Measurements from ENCODE around the gene PDGFB.

The PDGFB gene

DNA sequence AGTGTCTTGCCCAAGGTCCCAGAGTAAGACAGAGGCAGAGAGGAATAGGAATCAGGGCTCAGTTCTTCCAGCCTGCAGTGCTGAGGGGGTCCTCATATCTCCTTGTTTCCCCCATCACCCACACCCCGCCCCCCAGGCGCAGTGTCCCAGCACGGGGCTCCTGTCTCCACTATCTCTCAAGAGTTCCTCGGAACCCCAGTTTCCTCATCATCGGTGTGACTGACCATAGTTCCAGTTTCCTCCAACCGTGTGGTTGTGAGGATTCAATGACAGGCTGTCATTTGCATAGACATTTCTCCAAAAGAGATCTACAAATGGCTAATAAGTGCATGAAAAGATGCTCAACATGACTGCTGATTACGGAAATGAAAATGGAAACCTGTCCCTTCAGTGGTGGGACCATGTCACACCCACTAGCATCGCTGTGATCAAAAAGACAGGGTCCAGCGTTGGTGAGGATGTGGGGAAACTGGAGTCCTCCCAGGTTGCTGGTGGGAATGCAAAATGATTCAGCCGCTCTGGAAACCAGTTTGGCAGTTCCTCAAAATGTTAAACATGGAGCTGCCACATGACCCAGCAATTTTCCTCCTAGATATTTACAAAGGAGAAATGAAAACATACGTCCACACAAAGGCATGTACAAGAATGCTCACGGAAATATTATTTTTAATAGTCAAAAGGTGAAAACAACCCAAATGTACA is 31.8 kb upstream of the PDGFB start:
- no peak for DNase-seq

GRCh38 chr22:39275814-39276439 is 31.1 kb upstream of the PDGFB start:
- no peak for DNase-seq

- DNase-seq, result no peak
Measured at GRCh38 chr22:39273950-39274887, 29.4 kb upstream of the PDGFB start.

GRCh38 chr22:39270792-39271191 is 26.0 kb upstream of the PDGFB start:
- DNase-seq, result no peak

DNA sequence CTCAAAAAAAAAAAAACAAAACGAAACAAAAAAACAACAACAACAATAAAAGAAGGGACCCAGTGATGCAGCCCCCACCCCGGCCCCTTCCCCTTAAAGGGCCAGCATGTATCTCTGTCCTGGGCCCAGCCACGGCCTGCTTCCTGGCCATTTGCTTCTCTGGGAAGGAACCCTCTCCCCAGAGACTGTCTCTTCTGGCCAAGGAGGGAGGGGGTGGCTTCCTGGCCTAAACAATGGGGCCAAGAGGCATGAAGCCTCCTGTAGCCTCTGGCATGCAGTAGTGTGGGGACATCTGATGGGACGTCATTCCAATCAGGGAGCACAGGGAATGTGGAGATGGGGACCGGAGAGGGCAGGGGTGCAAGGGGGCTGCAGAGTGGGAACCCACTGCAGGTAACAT is 25.5 kb upstream of the PDGFB start:
- DNase-seq, result no peak

- no peak for DNase-seq
Measured at GRCh38 chr22:39269095-39269790, 24.5 kb upstream of the PDGFB start.

- no peak for DNase-seq
Measured at GRCh38 chr22:39268645-39269044, 23.9 kb upstream of the PDGFB start.

DNA sequence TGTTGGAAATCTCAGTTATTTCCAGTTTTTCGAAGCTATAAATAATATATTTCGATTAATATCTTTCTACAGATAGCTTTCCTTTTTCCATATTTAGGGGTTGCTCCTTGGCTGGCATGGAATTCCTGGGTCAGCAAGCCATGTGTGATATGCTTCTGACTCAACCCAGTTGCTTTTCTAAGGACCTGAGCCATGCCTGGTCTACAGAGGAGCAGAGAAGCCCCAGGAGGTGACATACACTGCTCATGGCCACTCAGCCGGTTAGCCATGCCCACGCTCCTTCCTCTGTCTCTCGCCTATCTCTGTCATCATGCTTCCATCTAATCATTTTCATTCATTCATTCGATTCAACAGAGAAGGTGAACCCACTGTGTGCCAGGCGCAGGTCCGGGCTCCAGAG is 23.2 kb upstream of the PDGFB start:
- DNase-seq, result no peak

DNA sequence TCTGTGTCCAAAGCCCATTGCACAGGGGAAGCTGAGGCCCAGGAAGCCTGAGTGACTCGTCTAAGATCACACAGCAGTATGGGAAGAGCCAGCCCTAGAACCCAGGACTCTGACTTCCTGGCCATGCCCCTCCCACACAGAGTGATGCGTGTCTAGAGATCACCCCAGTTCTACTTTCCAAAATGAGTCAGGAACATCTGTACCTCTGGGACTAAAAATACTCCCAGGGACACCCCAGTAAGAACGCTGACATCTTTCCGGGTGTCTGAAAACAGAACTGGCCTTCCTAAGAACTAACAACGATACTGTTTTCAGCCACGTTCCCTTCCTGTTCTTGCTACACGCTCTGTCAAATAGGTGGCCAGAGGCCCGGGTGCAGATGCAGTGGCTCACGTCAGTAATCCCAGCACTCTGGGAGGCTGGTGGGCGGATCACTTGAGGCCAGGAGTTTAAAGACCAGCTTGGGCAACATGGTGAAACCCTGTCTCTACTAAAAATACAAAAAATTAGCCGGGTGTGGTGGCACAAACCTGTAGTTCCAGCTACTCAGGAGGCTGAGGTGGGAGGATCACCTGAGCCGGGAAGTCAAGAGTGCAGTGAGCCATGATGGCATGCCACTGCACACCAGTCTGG is 21.7 kb upstream of the PDGFB start:
- no peak for DNase-seq

DNA sequence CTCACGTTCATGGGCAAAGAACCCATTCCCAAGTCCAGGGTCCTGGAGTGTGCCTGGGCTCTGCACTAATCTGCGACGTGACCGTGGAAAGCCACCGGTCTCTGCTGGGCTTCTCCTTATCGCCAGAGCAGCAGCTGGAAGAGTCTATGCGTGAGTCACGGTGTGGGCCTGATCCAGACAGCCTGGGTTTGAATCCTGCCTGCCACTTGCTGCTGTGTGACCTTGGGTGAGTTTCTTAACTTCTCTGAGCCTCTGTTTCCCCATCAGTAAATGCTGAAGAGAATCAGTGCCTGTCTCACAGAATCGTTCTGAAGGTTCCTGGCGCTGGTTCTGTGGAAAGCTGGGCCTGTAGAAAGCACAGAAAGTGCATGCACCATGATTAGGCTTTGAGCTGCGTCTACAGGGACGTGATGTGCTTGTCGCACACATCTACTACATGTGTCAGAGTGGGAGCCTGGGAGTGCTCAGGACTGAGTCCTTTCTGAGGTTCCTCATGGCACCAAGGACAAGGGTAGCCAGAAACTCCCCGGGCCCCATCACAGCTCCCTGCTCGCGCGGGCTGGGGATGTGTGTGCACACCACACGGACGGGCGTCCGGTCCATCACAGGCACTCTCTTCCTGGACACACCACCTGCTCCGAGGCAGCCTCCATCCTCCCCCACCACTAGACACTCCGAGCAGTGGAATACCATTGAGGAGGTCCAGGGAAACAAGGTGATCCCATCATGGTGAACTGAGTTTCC is 20.5 kb upstream of the PDGFB start:
- DNase-seq, result no peak

DNA sequence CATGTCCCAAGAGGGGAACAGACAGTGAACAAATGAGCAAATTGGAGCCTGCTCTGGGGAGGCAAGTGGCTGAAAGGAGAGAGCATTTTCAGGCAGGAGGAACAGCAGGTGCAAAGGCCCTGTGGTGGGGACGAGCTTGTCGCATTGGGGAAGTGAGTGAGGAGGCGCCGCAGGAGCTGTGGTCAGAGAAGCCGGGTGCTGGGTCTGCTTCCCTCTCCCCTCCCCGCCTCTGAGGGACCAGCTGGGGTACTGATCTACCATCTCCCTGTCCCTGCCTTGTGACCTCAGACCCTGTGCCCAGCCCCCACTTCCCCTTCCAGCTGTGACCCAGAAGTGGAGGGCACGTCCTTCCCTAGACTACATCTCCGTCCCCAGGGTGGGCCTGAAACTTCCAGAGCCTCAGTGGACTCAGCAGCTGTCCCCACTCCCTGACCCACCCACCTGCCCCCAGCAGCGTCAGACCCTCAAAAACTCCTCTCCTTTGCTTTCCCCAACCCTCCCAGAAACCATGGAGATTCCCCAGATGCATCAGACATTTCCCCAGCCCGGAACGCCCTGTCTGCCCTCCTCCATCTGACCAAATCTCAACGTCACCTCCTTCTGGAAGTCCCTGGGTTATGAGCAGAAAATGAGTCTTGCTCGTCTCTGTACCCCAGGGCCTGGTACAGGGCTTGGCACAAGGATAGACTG is 19.7 kb upstream of the PDGFB start:
- DNase-seq, result no peak

DNA sequence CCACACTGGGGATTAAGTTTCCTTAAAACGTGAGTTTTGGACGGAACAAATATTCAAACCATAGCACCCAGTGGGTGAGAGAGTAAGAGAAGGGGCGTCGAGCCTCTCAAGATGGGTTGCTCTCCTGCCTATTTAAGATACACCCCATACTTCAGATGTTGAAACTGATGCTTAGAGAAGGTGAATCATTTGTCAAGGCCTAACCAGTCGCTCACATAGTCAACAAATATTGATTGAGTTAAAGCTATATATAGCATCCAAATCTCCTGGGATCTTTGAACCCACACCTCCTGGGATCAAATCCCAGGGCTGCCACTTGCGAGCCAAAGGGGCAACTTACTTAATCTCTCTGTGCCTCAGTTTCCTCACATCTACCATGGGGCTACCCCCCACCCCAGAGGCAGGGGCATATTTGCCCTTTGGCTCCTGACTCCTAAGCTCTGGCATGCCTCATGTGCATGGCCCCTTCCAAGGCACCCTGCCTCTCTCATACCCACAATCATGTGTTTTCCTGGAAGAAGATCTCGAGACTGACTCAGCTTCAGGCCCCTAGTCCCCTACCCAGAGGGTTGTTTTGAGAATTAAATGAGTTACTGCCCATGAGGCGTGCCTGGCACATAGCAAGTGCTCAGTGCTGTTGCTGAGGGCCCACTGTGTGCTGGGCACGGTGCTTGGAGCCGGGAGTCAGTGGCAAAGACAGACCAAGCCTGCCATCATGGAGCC is 19.0 kb upstream of the PDGFB start:
- no peak for DNase-seq

DNA sequence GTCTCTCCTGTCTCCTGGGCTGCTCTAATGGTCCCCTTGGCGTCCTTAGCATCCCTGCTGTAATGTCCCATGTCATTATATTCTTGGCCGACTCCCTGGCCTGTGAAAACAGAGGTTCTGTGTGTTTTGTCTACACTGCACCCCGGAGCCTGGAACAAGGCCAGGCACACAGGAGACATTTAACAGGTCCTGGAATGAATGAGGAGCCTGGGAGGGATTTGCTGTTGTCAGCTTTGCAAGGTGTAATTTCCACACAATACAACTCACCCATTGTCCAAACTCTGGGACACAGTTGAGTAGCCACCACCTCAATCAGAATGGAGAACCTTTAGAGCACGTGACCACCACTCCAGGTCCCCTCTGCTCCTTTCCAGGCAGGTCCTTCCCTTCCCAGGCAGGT is 14.9 kb upstream of the PDGFB start:
- no peak for DNase-seq

- DNase-seq, result no peak
Measured at GRCh38 chr22:39257901-39258475, 13.2 kb upstream of the PDGFB start.

DNA sequence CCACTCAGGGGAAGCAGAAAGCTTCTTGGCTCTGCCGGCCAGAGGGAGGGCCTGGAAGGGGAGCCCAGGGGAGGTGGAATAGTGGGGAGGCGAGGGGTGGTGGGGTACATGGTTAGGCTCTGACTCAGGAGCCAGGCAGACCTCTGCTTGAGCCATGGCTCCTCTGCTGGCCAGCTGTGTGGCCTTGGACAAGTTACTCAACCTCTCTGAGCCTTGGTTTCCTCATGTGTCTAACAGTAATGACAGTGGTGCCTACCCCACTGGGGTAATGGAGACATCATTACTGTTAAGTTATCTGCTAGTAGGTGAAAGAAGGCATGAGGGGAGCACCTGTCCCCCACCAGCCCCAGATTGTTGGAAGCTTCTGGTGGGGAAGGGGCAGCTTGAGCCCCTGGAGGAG is 12.2 kb upstream of the PDGFB start:
- DNase-seq, result no peak

DNA sequence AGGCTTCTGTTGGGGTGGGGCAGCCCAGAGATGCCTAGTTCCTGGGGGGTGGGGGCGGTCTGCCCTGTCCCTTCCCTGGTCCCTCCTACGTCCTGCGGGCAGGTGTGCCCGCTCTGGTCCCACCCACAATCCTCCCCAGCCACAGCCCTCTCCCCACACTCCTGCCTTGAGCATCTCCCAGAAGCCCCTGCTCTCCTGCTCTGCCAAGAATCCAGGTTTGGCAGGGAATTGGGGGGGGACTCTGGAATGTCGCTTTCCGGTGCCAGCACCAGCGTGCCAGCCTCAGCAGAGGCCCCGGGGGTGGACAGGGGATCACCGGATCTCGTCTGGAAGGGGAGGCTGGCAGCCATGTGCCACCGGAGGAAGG is 11.4 kb upstream of the PDGFB start:
- DNase-seq, result no peak

DNA sequence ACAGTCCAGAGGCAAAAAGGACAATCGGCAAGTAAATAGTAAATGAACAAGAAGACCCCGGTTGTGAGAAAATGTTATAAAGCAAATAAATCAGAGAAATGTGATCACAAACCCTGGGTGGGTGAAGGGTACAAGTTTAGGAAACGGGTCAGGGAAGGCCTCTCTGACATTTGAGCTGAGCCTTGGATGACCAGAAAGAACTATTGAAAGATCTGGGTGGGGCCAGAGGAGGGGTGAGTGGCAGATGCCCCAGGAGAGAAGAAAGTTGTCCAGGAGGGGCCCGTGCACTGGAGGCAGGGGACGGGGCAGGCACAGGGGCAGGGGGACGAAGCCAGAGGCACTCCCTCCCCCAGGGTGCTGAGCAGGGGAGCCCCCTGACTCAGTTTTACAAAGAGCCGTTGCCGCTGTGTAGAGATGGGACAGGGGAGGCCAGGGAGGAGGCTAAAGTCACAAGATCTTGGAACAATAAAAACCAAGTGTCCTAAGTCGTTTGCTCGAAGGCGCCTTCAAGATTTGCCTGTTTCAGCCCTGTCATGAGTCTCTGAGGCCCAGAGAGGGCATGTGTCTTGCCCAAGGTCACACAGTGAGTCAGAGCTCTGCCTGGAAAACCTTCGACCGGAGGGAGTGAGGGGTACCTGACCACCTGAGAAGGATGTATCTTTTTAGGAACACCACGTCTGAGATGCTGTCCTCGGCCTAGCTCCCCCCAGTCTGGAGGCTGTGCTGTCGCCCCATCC is 10.8 kb upstream of the PDGFB start:
- DNase-seq, result no peak

DNA sequence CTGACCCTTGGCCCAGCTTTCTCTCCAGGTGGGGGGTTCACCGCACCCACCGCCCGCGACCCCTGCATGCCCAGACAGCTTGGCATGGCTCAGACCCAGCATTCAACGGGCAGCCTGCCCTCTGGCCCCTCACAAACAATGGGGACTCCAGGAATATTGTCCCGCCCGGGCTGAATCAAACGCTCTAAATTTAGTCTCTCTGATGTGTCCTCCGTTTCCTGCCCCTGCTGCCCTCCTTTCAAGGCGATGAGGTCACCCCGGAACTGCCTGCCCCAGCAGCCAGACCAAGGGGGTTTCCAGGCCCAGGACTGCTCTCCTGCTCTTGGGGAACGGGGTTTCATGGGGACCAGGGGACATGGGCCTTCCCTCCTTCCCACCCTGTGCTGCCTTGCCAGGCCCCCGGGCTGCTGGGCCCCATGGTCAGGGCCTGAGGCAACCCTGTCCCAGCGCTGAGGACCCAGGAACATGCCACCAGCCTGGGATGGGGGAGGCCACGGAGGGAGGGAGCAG is 10.1 kb upstream of the PDGFB start:
- DNase-seq, result no peak

DNA sequence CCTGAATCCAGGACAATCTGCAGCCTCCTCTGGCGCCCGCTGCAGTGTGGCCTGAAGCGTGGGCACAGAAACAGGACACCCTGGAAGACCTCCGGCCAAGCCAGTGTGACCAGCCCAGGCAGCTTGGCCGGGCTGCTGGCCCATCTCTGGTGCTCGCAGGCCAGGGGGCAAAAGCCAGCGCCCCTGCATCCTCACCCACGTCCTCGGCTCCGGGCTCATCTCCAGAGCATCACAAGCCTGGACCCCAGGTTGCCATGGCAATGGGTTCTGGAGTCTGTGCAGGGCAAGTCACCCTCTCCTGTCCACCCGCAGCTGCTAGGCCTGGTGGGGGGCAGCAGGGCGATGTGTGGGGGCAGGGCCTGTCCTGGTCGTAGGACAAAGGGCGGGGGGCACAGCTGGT is 9.3 kb upstream of the PDGFB start:
- DNase-seq, result no peak
